Measurements from ENCODE around the gene CCN5.
"Not testable (repeated sequence)": the region's sequence is repeated elsewhere in the genome, so short reads cannot be mapped to it uniquely, and the experiment has no call there.

Gene CCN5

DNA sequence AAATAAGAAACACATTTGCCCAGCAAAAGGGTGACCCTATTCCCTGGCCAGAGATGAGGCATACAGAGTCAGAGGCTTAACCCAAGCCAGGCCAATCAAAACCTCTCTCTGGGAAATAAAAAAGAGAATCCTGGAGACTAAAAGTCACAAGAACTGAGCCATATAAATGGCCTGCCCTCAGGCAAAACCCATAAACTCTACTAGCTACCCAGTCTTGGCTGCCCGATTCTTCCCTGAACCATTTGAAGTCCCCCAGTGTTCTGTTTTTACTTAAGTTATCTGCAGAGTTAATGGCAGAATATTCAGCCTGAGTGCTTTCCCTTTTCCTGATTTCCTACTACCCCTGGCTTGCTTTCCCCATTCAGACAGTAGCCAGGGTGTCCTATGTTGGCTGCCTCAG, 44.4 kb downstream of the CCN5 start:
- DNase-seq (ENCODE audit: low read depth) = no peak

- DNase-seq (ENCODE audit: low read depth) = no peak
Observed at GRCh38 chr20:44761423-44761822, 46.3 kb downstream of the CCN5 start.

DNA sequence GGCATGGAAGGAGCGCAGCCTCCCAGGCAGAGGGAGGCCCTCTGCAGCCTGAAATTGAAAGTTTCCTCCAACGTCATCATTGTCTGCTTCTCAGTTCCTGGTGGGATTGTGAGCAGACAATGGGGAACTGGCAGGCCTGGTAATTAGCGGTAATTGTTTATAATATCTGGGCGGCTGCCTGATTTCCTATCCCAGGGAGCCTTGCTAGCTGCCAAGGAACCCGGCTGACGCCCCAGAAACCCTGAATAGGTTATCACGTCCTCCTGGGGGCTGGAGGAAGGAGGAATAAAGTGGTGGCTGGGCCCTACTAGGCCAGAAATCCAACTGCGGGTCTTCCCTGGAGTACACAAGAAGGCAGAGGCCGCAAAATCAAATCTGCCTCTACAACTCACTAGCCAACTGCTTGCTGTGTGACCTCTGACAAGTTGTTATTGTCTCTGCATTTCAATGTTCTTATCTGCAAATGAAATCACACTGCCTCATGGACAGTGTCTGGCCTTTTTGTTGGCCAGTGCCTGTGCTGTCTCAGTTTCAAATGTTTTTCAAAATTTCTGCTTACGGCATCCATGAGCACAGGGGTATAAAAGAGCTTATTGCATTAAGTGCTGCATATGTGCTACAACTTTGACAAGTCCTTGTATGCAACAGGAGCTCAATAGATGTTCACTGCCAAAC, 47.4 kb downstream of the CCN5 start:
- DNase-seq (ENCODE audit: low read depth) = no peak

- not testable (repeated sequence) for DNase-seq (ENCODE audit: low read depth)
Observed at GRCh38 chr20:44763798-44764197, 48.6 kb downstream of the CCN5 start.

- no peak for DNase-seq (ENCODE audit: low read depth)
Observed at GRCh38 chr20:44765091-44765490, 49.9 kb downstream of the CCN5 start.

- DNase-seq (ENCODE audit: low read depth) = no peak
Observed at GRCh38 chr20:44765701-44766347, 50.7 kb downstream of the CCN5 start.

DNA sequence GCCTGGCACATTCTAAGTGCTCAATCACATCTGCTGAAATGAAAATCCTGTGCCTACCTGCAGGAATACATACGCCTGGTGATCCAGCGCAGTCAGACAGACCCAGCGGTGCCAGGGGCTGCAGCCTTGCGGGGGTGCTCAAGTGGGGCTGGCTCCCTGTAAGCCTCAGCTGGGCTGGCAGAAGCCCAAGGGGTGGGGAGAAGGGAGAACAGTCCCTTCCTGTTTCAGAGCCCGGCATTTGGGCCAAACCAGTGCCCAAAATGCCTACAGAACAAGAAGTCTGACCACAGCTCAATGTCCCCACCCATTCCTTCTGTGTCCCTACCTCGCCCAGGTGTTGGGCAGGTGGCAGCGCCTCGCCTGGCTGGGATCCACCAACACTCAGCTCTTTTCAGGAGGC, 53.1 kb downstream of the CCN5 start:
- DNase-seq (ENCODE audit: low read depth) = no peak

- no peak for DNase-seq (ENCODE audit: low read depth)
Observed at GRCh38 chr20:44768854-44769480, 53.8 kb downstream of the CCN5 start.

DNA sequence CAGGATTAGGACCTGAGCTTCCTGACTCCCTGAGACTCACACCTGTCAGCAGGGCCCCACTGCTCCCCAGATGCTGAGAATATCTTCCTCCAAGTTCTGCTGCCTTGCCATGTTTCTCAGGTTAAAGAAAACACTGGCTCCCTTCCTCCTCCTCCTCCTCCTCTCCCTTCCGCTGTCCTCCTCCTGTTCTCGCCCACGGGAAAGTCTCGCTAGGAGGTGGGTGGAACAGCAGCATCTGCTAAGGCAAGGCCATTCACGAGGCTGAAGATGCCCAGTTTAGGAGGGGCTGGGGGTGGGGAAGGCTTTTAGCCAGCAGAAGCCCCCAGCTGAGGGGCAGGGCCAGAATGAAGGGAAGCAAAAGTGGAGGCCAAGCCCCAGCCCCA, 54.3 kb downstream of the CCN5 start:
- DNase-seq (ENCODE audit: low read depth) = no peak

- no peak for DNase-seq (ENCODE audit: low read depth)
Observed at GRCh38 chr20:44770484-44771171, 55.5 kb downstream of the CCN5 start.

DNA sequence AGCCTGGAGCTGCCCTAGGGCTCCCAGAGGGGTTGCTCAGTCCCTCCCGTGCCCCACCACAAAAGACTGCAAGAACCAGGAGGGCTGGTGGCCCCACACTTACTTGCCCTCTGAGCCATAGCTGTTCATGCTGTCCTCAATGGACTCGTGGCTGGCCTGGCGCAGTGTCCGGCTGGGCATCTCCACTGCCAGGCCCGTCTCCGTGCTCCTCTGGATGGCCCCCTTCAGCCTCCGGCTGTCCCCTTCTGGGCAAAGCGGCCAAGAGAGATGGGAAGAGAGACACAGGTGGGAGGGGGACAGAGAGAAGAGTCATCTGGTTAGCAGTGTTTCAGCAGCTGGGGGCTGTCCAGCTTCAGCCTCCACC, 56.0 kb downstream of the CCN5 start:
- DNase-seq (ENCODE audit: low read depth) = no peak

DNA sequence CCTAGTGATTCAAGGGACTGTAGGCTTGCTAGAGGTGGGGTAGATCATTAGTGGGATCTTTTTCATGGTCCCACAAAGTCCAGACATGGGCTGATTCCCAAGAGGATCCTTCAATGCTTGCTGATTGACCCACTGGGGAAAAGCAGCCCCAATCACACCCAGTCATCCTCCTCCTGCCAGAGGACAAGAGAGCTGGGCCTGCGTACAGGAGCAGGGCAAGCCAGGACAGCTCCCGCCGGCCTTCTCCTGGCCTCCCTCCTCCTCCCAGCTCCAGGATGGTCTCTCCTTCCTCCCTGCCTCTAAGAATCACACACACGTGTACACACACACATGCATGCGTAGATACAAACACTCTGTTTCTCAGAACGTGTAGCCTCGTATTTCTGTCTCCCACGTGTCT, 57.5 kb downstream of the CCN5 start:
- DNase-seq (ENCODE audit: low read depth) = no peak

GRCh38 chr20:44773070-44773829, 58.1 kb downstream of the CCN5 start:
- DNase-seq (ENCODE audit: low read depth) = no peak

GRCh38 chr20:44776980-44777379, 61.8 kb downstream of the CCN5 start:
- no peak for DNase-seq (ENCODE audit: low read depth)
